ENCODE results near the gene PREX1. TPM values are rescaled to one million over a fixed set of nuclear protein-coding genes. Genes with fewer than 3 reads are reported as not detected.

The PREX1 gene
- total and polyA plus RNA-seq, 2 experiments from 2014 or later = 2.4 to 10.3 TPM

DNA sequence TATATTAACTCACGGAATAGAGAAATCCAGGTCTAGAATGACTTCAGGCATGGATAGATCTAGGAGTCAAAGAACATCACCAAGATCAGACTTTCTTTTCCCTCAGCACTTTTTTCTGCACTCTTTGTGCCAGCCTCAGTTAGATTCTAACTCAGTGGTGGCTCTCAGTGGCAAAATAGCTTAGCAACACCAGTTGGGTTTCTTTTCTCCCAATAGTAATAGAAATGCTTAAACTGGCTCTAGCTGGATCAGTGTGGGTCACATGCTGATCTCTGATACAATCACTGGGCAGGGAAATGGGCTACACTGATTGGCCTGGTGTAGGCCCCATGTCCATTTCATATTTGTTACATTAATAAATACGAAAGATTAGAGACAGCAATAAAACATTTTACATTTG is 49.5 kb upstream of the PREX1 start:
- no peaks in the 10 kb centered on the region for H3K36me3 Mint-ChIP-seq (ENCODE audit: low read depth)
- DNase-seq (ENCODE audit: low spot score) (peak; percentile 45), ATAC-seq (peak; percentile 78)
- peaks cover 3% of the 10 kb centered on the region for H3K27me3 Mint-ChIP-seq (ENCODE audit: insufficient read depth, low read depth, poor library complexity)
- no peak for TF ChIP-seq ZNF114 (CRISPR knock-in tag; IDR thresholded peaks at IDR 0.05)
- TF ChIP-seq, protein P1, sequence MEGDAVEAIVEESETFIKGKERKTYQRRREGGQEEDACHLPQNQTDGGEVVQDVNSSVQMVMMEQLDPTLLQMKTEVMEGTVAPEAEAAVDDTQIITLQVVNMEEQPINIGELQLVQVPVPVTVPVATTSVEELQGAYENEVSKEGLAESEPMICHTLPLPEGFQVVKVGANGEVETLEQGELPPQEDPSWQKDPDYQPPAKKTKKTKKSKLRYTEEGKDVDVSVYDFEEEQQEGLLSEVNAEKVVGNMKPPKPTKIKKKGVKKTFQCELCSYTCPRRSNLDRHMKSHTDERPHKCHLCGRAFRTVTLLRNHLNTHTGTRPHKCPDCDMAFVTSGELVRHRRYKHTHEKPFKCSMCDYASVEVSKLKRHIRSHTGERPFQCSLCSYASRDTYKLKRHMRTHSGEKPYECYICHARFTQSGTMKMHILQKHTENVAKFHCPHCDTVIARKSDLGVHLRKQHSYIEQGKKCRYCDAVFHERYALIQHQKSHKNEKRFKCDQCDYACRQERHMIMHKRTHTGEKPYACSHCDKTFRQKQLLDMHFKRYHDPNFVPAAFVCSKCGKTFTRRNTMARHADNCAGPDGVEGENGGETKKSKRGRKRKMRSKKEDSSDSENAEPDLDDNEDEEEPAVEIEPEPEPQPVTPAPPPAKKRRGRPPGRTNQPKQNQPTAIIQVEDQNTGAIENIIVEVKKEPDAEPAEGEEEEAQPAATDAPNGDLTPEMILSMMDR (conservative IDR thresholded peaks at IDR 0.05; ENCODE audit: low read depth in 2 of 2) = peak; percentile 29 to 35; a peak in 3 of 4 replicates
- Histone ChIP-seq H3K4me2 (no peak overlapping the region), H3K4me1 (ENCODE audit: insufficient read depth) (no peaks in the 10 kb centered on the region), H3K4me3 (no peak overlapping the region), H3K79me2 (replicated peaks; ENCODE audit: insufficient read depth) (no peaks in the 10 kb centered on the region), H3K9me2 (ENCODE audit: insufficient read depth) (no peaks in the 10 kb centered on the region), H3K27me3 (ENCODE audit: insufficient read depth) (no peaks in the 10 kb centered on the region), H2AFZ (no peak overlapping the region), H3K36me3 (ENCODE audit: insufficient read depth) (no peaks in the 10 kb centered on the region), H3K27ac (ENCODE audit: low read depth) (no peak overlapping the region), H3F3A (replicated peaks; ENCODE audit: low read depth) (no peaks in the 10 kb centered on the region), H4K20me1 (replicated peaks; ENCODE audit: insufficient read depth) (no peaks in the 10 kb centered on the region)
- no peak overlapping the region for H3K4me3 Mint-ChIP-seq
- no peak overlapping the region for H3K27ac Mint-ChIP-seq
- no peaks in the 10 kb centered on the region for H3K9me3 Mint-ChIP-seq
- H3K4me1 Mint-ChIP-seq = peaks cover 2% of the 10 kb centered on the region; the same call in 1 of the 3 replicates

DNA sequence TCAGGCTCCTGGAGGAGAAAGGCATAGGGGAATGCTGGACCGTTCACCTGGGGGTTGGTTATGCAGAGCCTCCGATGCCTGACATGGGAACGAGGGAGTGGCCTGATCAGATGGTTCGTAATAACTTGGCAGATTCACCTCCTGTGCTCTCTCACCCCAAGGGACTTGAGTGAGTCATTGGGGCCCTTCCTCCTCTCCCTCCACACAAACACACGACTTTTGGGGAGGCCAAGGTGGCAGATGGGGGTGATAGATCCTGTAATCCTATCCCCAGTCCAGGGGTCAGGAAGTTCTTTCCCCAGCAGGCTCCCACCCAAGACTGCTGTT is 48.1 kb upstream of the PREX1 start:
- no peaks in the 10 kb centered on the region for H3K27me3 ChIP-seq (ENCODE audit: insufficient read depth)
- H3K36me3 Mint-ChIP-seq (ENCODE audit: low read depth) = no peaks in the 10 kb centered on the region
- peaks cover 3% of the 10 kb centered on the region for H3K27me3 Mint-ChIP-seq (ENCODE audit: insufficient read depth, low read depth, poor library complexity)
- H2AFZ ChIP-seq = no peak overlapping the region; the same call in 1 of the 2 replicates
- no peak for TF ChIP-seq NANOG (IDR thresholded peaks at IDR 0.05; ENCODE audit: borderline replicate concordance)
- TF ChIP-seq EZH2 (IDR thresholded peaks at IDR 0.05; ENCODE audit: low read depth, unreplicated experiment) = no peak
- TF ChIP-seq, protein P2, sequence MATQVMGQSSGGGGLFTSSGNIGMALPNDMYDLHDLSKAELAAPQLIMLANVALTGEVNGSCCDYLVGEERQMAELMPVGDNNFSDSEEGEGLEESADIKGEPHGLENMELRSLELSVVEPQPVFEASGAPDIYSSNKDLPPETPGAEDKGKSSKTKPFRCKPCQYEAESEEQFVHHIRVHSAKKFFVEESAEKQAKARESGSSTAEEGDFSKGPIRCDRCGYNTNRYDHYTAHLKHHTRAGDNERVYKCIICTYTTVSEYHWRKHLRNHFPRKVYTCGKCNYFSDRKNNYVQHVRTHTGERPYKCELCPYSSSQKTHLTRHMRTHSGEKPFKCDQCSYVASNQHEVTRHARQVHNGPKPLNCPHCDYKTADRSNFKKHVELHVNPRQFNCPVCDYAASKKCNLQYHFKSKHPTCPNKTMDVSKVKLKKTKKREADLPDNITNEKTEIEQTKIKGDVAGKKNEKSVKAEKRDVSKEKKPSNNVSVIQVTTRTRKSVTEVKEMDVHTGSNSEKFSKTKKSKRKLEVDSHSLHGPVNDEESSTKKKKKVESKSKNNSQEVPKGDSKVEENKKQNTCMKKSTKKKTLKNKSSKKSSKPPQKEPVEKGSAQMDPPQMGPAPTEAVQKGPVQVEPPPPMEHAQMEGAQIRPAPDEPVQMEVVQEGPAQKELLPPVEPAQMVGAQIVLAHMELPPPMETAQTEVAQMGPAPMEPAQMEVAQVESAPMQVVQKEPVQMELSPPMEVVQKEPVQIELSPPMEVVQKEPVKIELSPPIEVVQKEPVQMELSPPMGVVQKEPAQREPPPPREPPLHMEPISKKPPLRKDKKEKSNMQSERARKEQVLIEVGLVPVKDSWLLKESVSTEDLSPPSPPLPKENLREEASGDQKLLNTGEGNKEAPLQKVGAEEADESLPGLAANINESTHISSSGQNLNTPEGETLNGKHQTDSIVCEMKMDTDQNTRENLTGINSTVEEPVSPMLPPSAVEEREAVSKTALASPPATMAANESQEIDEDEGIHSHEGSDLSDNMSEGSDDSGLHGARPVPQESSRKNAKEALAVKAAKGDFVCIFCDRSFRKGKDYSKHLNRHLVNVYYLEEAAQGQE (IDR thresholded peaks at IDR 0.05; ENCODE audit: unreplicated experiment) = no peak
- no peak for TF ChIP-seq STAT1 (IDR thresholded peaks at IDR 0.05; ENCODE audit: unreplicated experiment)
- no peak for TF ChIP-seq CREB1 (CRISPR knock-in tag; IDR thresholded peaks at IDR 0.05; ENCODE audit: low read depth)
- TF ChIP-seq, protein P1 (conservative IDR thresholded peaks at IDR 0.05; ENCODE audit: low read depth in 2 of 2) = no peak
- TF ChIP-seq ZNF331 (CRISPR knock-in tag; IDR thresholded peaks at IDR 0.05; ENCODE audit: low read depth) = no peak
- H3K79me2 ChIP-seq (replicated peaks; ENCODE audit: insufficient read depth) = no peaks in the 10 kb centered on the region
- no peak overlapping the region for H3K4me2 ChIP-seq
- H3K27ac ChIP-seq (ENCODE audit: low read depth) = no peak overlapping the region
- H4K20me1 ChIP-seq (replicated peaks; ENCODE audit: insufficient read depth) = no peaks in the 10 kb centered on the region
- H3K27ac Mint-ChIP-seq = no peak overlapping the region
- no peaks in the 10 kb centered on the region for H3K9me3 Mint-ChIP-seq
- H3K4me1 Mint-ChIP-seq = peaks cover 2% of the 10 kb centered on the region; the same call in 1 of the 3 replicates
- no peaks in the 10 kb centered on the region for H3K36me3 ChIP-seq (ENCODE audit: insufficient read depth)
- H3K4me1 ChIP-seq (ENCODE audit: insufficient read depth) = no peaks in the 10 kb centered on the region
- H3K9me2 ChIP-seq (ENCODE audit: insufficient read depth) = no peaks in the 10 kb centered on the region
- no peaks in the 10 kb centered on the region for H3F3A ChIP-seq (replicated peaks; ENCODE audit: low read depth)
- ATAC-seq (no peak), DNase-seq (ENCODE audit: low spot score) (no peak)
- no peak overlapping the region for H3K4me3 ChIP-seq
- no peak overlapping the region for H3K4me3 Mint-ChIP-seq
